ENCODE data around the gene GDF7.

GRCh38 chr2:20650393-20650876, 16.5 kb upstream of the GDF7 start:
- no peak for TF ChIP-seq CTCF (IDR thresholded peaks at IDR 0.05; ENCODE audit: low read depth, low read length)
- no peak for TF ChIP-seq POLR2A (IDR thresholded peaks at IDR 0.05; ENCODE audit: extremely low read depth, insufficient read length)
- TF ChIP-seq MAX (IDR thresholded peaks at IDR 0.05; ENCODE audit: low read depth, low read length), result no peak
- no peak for TF ChIP-seq MYC (IDR thresholded peaks at IDR 0.05; ENCODE audit: low read depth, low read length)

Measured in NB4 (cell line).